Liver (tissue), 9 donors: ENCODE results near the gene RYR3. TPM values are rescaled to one million over a fixed set of nuclear protein-coding genes. Genes with fewer than 3 reads are reported as not detected.

Source experiments
- DNase-seq: peaks from one replicate; pipeline ENCODE4 v3.0.0-alpha.2; 2017; ENCODE audit warnings: low spot score
- H3K27ac ChIP-seq, 2 donors: one replicate each; pipeline ENCODE4 v1.7.0; 2013; ENCODE audit warnings: inconsistent platforms in 2 of 2, low read length in 2 of 2, control low read depth in 1 of 2, low read depth in 1 of 2, mild to moderate bottlenecking in 1 of 2
- H3K27me3 ChIP-seq, 4 donors: one replicate each; pipeline versions ENCODE4 v1.6.1 to v1.7.0; 2013; ENCODE audit warnings: low read length in 3 of 4, inconsistent platforms in 1 of 4, mild to moderate bottlenecking in 1 of 4, moderate library complexity in 1 of 4; ENCODE audit not compliant: control insufficient read depth in 4 of 4, insufficient read depth in 4 of 4
- H3K36me3 ChIP-seq, 4 donors: one replicate each; pipeline versions ENCODE4 v1.6.1 to v1.7.0; 2013; ENCODE audit warnings: low read length in 3 of 4, mild to moderate bottlenecking in 3 of 4, low read depth in 1 of 4, moderate library complexity in 1 of 4; ENCODE audit not compliant: control insufficient read depth in 4 of 4, insufficient read depth in 3 of 4
- H3K4me1 ChIP-seq, 4 donors: one replicate each; pipeline versions ENCODE4 v1.6.1 to v1.7.0; 2013; ENCODE audit warnings: low read length in 3 of 4, mild to moderate bottlenecking in 3 of 4, moderate library complexity in 1 of 4; ENCODE audit not compliant: control insufficient read depth in 4 of 4, insufficient read depth in 4 of 4
- H3K4me3 ChIP-seq, 3 donors: one replicate each; pipeline versions ENCODE4 v1.6.1 to v1.7.0; 2013; ENCODE audit warnings: low read length in 3 of 3, control low read depth in 1 of 3, low read depth in 1 of 3, mild to moderate bottlenecking in 1 of 3
- H3K9ac ChIP-seq, 2 donors: one replicate each; pipeline ENCODE4 v1.7.0; 2013; ENCODE audit warnings: low read length in 2 of 2, mild to moderate bottlenecking in 2 of 2, moderate library complexity in 2 of 2, control low read depth in 1 of 2, low read depth in 1 of 2
- H3K9me3 ChIP-seq, 4 donors: one replicate each; pipeline versions ENCODE4 v1.6.1 to v1.7.0; 2013; ENCODE audit warnings: low read length in 3 of 4; ENCODE audit not compliant: control insufficient read depth in 4 of 4
- ATF3 ChIP-seq: IDR thresholded peaks from 2 replicates; pipeline ENCODE4 v1.6.1; 2016; ENCODE audit warnings: antibody characterized with exemption
- EGR1 ChIP-seq, 2 donors: IDR thresholded peaks; 2 replicates each; pipeline ENCODE4 v1.6.1; 2016 to 2018; ENCODE audit warnings: antibody characterized with exemption in 2 of 2, low read depth in 2 of 2
- HNF4A ChIP-seq, 2 donors: conservative IDR thresholded peaks; 2 replicates each; pipeline ENCODE4 v1.6.1; 2016; ENCODE audit warnings: antibody characterized with exemption in 2 of 2, mild to moderate bottlenecking in 2 of 2
- HNF4G ChIP-seq: IDR thresholded peaks from 2 replicates; pipeline ENCODE4 v1.6.1; 2016; ENCODE audit warnings: antibody characterized with exemption
- JUND ChIP-seq, 2 donors: IDR thresholded peaks; 2 replicates each; pipeline ENCODE4 v1.6.1; 2016; ENCODE audit warnings: antibody characterized with exemption in 2 of 2
- NR2F2 ChIP-seq: IDR thresholded peaks from 2 replicates; pipeline ENCODE4 v1.6.1; 2016; ENCODE audit warnings: antibody characterized with exemption
- RAD21 ChIP-seq, 2 donors: IDR thresholded peaks; 2 replicates each; pipeline ENCODE4 v1.6.1; 2016; ENCODE audit warnings: antibody characterized with exemption in 2 of 2, mild to moderate bottlenecking in 2 of 2
- REST ChIP-seq: IDR thresholded peaks from 2 replicates; pipeline ENCODE4 v1.6.1; 2016; ENCODE audit warnings: antibody characterized with exemption, mild to moderate bottlenecking
- RXRA ChIP-seq, 2 donors: IDR thresholded peaks; 2 replicates each; pipeline ENCODE4 v1.6.1; 2017 to 2018; ENCODE audit warnings: antibody characterized with exemption in 2 of 2, mild to moderate bottlenecking in 1 of 2
- SP1 ChIP-seq: IDR thresholded peaks from 2 replicates; pipeline ENCODE4 v1.6.1; 2018; ENCODE audit warnings: antibody characterized with exemption, mild to moderate bottlenecking
- TAF1 ChIP-seq: conservative IDR thresholded peaks from 2 replicates; pipeline ENCODE4 v1.6.1; 2016; ENCODE audit warnings: antibody characterized with exemption, mild to moderate bottlenecking
- YY1 ChIP-seq: IDR thresholded peaks from 2 replicates; pipeline ENCODE4 v1.6.1; 2016; ENCODE audit warnings: antibody characterized with exemption, mild to moderate bottlenecking
- ZBTB33 ChIP-seq: IDR thresholded peaks from 2 replicates; pipeline ENCODE4 v1.6.1; 2016; ENCODE audit warnings: antibody characterized with exemption
- WGBS: extraction: QIAGEN DNeasy Blood & Tissue Kit; methylation state at CpG from one replicate; pipeline ENCODE4 v1.1.7; 2013; 5-methylcytosine and 5-hydroxymethylcytosine counted together
- polyA plus RNA-seq, 2 donors: library from polyadenylated mRNA; stranded (reverse) in 1 of 2; unstranded in 1 of 2; fragments of 200-250 nt in 1 of 2; fragments of >200 nt in 1 of 2; fragmentation: Nextera tagmentation in 1 of 2; extraction: Ambion mirVana in 1 of 2; gene quantifications; one replicate each; pipeline versions ENCODE4 v1.2.1 to v1.2.3, GENCODE V29; 2013 to 2015
- total RNA-seq, 2 donors: library from RNA; depleted of rRNA; stranded (reverse); fragments of >200 nt; gene quantifications; one replicate each; pipeline ENCODE4 v1.2.3, GENCODE V29; 2014
- TF ChIP-seq, protein P1 (sequence below): IDR thresholded peaks from 2 replicates; pipeline ENCODE4 v1.6.1; 2016; ENCODE audit warnings: antibody characterized with exemption
- TF ChIP-seq, protein P2 (sequence below): fragments of 150-350 bp; IDR thresholded peaks from 2 replicates; pipeline ENCODE4 v1.5.1; 2017; ENCODE audit warnings: improper control_type of control experiment, low read depth, low read length; ENCODE audit not compliant: missing input control
- donor health status: healthy.
- donor health status: healthy.
- donor health status: healthy.
- donor health status: healthy.
- donor health status: healthy.

Gene RYR3
- total and polyA plus RNA-seq, 4 donors = 0.01 to 1.1 (median 0.22) TPM

- TF ChIP-seq RAD21 (IDR thresholded peaks at IDR 0.05) = no peak
- no peak for TF ChIP-seq ATF3
- TF ChIP-seq TAF1 = no peak
- TF ChIP-seq, protein P1, sequence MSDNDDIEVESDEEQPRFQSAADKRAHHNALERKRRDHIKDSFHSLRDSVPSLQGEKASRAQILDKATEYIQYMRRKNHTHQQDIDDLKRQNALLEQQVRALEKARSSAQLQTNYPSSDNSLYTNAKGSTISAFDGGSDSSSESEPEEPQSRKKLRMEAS = no peak
- no peak for TF ChIP-seq YY1
- no peak for TF ChIP-seq JUND (IDR thresholded peaks at IDR 0.05)
- no peak for TF ChIP-seq HNF4A (conservative IDR thresholded peaks at IDR 0.05)
Observed at GRCh38 chr15:33473005-33473404, 162.2 kb downstream of the RYR3 start (continued).

DNA sequence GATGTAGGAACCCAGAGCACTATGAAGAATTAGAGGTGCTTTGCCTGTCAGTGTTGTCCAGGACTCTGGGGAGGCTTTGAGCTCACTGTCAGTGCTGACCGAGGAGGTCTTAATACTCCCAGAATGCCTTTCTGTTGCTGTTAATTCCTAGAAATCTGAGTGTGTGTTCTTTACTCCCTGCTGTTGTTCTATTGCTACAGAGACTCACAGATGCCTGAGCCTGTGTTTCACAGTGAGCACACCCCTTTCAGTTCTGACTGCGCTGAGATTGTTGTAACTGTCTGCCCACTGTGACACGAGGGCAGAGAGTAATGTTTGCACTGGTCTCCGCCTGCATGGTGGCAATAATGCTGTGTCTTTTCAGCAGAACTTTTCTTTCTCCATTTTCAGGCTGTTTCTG, 162.9 kb downstream of the RYR3 start:
- whole genome bisulfite sequencing = 65% methylated on average over 4 of the region's 4 CpGs
- H3K4me1 ChIP-seq = no peaks in the 10 kb centered on the region
- H3K27ac ChIP-seq = no peak overlapping the region
- H3K36me3 ChIP-seq = no peaks in the 10 kb centered on the region
- H3K9me3 ChIP-seq = no peaks in the 10 kb centered on the region
- H3K4me3 ChIP-seq = no peak overlapping the region
- no peak for DNase-seq
- no peak overlapping the region for H3K9ac ChIP-seq
- peaks cover 0 to 3% (median under 1%) of the 10 kb centered on the region in 4 donors for H3K27me3 ChIP-seq
- TF ChIP-seq RAD21 (IDR thresholded peaks at IDR 0.05) (no peak), HNF4A (conservative IDR thresholded peaks at IDR 0.05) (no peak), HNF4G (no peak), ZBTB33 (no peak), ATF3 (no peak), REST (no peak), RXRA (IDR thresholded peaks at IDR 0.05) (no peak), EGR1 (IDR thresholded peaks at IDR 0.05; ENCODE audit: low read depth in 2 of 2) (no peak), TAF1 (no peak), NR2F2 (no peak), SP1 (no peak), YY1 (no peak)
- TF ChIP-seq, protein P1 = no peak
- TF ChIP-seq, protein P2, sequence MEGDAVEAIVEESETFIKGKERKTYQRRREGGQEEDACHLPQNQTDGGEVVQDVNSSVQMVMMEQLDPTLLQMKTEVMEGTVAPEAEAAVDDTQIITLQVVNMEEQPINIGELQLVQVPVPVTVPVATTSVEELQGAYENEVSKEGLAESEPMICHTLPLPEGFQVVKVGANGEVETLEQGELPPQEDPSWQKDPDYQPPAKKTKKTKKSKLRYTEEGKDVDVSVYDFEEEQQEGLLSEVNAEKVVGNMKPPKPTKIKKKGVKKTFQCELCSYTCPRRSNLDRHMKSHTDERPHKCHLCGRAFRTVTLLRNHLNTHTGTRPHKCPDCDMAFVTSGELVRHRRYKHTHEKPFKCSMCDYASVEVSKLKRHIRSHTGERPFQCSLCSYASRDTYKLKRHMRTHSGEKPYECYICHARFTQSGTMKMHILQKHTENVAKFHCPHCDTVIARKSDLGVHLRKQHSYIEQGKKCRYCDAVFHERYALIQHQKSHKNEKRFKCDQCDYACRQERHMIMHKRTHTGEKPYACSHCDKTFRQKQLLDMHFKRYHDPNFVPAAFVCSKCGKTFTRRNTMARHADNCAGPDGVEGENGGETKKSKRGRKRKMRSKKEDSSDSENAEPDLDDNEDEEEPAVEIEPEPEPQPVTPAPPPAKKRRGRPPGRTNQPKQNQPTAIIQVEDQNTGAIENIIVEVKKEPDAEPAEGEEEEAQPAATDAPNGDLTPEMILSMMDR = no peak
